ENCODE data around the gene SEC24C. TPM values are rescaled to one million over a fixed set of nuclear protein-coding genes. Genes with fewer than 3 reads are reported as not detected.

Gene SEC24C
- total RNA-seq, 1 donor from 2014 or later, result 42.2 TPM

DNA sequence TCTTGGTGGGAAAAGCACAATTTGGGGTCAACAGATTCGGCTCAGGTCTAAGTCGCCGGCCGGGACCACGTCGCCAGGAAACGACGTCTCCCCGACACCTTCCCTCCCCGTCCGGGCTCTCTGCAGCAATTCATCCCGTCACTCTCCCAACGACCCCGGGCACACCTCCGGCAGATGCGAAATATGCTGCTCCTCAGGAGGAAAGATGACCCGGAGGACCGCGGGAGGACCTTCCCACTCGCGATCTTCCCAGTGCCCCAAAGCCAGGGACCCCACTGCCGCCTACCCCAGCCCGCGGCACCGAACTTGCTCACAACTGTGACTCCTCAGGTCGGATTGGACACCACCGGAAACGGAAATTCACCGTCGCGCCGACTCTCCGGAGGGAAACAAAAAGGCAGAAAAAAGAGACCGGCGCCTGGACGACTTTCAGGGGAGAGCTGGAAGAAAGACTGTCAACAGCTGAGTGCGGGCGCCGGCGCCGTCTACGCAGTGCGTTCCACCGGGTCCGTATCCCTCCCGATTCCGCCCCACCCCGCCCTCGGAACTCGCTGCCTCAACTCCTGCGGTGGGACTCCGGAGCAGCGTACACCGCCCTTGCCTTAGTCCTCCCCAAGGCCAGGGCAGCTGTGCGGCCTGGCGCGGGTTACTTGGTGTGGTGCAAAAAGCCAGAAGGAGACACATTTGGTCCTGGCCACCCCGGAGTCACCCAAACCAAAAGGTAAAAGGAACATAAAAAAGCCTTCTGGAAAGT is 13.8 kb upstream of the SEC24C start:
- Histone ChIP-seq H3K4me1 (peaks cover 67% of the 10 kb centered on the region), H3K4me3 (peak overlapping the region; percentile 97), H3K27me3 (ENCODE audit: low read depth) (no peaks in the 10 kb centered on the region), H3K27ac (replicated peaks) (peak overlapping the region; percentile 97), H3K36me3 (peaks cover 51% of the 10 kb centered on the region), H3K9me3 (replicated peaks) (no peaks in the 10 kb centered on the region)
- intact Hi-C loops (cut with micrococcal nuclease), result no loop called here
- TF ChIP-seq, protein P1, sequence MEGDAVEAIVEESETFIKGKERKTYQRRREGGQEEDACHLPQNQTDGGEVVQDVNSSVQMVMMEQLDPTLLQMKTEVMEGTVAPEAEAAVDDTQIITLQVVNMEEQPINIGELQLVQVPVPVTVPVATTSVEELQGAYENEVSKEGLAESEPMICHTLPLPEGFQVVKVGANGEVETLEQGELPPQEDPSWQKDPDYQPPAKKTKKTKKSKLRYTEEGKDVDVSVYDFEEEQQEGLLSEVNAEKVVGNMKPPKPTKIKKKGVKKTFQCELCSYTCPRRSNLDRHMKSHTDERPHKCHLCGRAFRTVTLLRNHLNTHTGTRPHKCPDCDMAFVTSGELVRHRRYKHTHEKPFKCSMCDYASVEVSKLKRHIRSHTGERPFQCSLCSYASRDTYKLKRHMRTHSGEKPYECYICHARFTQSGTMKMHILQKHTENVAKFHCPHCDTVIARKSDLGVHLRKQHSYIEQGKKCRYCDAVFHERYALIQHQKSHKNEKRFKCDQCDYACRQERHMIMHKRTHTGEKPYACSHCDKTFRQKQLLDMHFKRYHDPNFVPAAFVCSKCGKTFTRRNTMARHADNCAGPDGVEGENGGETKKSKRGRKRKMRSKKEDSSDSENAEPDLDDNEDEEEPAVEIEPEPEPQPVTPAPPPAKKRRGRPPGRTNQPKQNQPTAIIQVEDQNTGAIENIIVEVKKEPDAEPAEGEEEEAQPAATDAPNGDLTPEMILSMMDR (IDR thresholded peaks at IDR 0.05; ENCODE audit: borderline replicate concordance), result no peak
- peak; percentile 85 for DNase-seq

DNA sequence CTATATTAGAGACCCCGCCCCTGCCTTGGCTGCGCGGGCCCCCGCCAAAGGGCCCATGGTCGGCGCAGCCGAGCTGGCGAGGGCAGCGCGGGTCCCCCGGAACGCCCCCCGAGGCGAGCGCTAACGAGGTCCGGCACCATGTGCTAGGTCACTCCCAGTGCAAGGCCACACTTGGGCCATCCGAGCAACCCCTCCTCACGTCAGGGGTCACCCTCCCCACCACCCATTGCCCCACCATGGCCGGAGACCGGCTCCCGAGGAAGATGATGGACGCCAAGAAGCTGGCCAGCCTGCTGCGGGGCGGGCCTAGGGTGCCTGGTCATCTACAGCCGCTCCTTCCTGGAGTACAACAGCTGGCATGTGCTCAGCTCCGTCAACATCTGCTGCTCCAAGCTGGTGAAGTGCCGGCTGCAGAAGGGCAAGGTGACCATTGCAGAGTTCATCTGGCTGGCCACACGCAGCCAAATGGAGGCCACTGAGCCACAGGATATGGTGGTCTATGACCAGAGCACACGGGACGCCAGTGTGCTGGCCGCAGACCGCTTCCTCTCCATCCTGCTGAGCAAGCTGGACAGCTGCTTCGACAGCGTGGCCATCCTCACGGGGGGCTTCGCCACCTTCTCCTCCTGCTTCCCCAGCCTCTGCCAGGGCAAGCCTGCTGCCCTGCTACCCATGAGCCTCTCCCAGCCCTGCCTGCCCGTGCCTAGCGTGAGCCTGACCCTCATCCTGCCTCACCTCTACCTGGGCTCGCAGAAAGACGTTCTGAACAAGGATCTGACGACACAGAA is 12.4 kb upstream of the SEC24C start:
- Histone ChIP-seq H3K4me1 (peaks cover 73% of the 10 kb centered on the region), H3K36me3 (peaks cover 49% of the 10 kb centered on the region), H3K9me3 (replicated peaks) (no peaks in the 10 kb centered on the region), H3K4me3 (peak overlapping the region; percentile 97), H3K27me3 (ENCODE audit: low read depth) (no peaks in the 10 kb centered on the region), H3K27ac (replicated peaks) (peak overlapping the region; percentile 97)
- intact Hi-C loops (cut with micrococcal nuclease), result no loop called here
- TF ChIP-seq, protein P1 (IDR thresholded peaks at IDR 0.05; ENCODE audit: borderline replicate concordance), result no peak
- DNase-seq, result no peak

DNA sequence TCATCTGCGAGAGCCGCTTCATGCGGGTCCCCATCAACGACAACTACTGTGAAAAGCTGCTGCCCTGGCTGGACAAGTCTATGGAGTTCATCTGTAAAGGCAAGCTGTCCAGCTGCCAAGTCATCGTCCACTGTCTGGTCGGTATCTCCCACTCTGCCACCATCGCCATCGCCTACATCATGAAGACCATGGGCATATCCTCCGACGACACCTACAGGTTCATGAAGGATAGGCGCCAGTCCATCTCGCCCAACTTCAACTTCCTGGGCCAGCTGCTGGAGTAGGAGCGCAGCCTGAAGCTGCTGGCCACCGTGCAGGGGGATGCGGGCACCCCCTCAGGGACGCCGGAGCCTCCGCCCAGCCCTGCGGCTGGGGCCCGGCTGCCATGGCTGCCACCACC is 11.7 kb upstream of the SEC24C start:
- H3K4me1 ChIP-seq, result peaks cover 73% of the 10 kb centered on the region
- H3K9me3 ChIP-seq (replicated peaks), result no peaks in the 10 kb centered on the region
- TF ChIP-seq, protein P1 (IDR thresholded peaks at IDR 0.05; ENCODE audit: borderline replicate concordance), result no peak
- no peak for DNase-seq
- no peaks in the 10 kb centered on the region for H3K27me3 ChIP-seq (ENCODE audit: low read depth)
- H3K36me3 ChIP-seq, result peaks cover 49% of the 10 kb centered on the region
- no peak overlapping the region for H3K27ac ChIP-seq (replicated peaks)
- peak overlapping the region; percentile 97 for H3K4me3 ChIP-seq
- intact Hi-C loops (cut with micrococcal nuclease), result no loop called here

DNA sequence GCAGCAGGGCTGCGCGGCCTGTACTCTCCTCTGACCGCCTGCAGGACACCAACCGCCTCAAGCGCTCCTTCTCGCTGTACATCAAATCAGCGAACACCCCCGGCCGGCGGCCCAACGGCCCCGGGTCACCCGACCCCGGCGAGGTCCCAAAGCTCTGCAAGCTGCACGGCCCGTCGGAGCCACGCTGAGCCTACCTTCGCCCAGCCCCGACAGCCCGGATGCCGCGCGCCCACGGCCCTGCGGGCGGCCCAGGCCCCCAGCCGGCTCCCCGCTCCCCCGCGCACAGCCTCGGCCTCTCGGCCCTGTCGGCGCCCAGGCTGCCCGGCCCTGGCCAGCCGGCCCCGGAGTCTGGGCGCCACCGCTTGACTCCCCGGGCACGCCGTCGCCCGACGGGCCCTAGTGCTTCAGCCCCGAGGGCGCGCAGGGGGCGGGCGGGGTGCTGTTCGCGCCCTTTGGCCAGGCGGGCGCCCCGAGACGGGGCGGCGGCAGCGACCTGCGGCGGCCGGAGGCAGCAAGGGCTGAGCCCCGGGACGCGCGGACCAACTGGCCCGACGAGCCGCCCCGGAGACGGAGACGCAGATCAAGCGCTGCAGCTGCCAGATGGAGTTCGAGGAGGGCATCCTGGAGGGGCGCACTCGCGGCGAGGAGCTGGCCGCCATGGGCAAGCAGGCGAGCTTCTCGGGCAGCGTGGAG is 11.1 kb upstream of the SEC24C start:
- Histone ChIP-seq H3K27ac (replicated peaks) (peak overlapping the region; percentile 50), H3K4me1 (peaks cover 73% of the 10 kb centered on the region), H3K9me3 (replicated peaks) (no peaks in the 10 kb centered on the region), H3K4me3 (peak overlapping the region; percentile 42), H3K27me3 (ENCODE audit: low read depth) (no peaks in the 10 kb centered on the region), H3K36me3 (peaks cover 47% of the 10 kb centered on the region)
- no peak for DNase-seq
- intact Hi-C loops (cut with micrococcal nuclease), result no loop called here
- TF ChIP-seq, protein P1 (IDR thresholded peaks at IDR 0.05; ENCODE audit: borderline replicate concordance), result no peak

DNA sequence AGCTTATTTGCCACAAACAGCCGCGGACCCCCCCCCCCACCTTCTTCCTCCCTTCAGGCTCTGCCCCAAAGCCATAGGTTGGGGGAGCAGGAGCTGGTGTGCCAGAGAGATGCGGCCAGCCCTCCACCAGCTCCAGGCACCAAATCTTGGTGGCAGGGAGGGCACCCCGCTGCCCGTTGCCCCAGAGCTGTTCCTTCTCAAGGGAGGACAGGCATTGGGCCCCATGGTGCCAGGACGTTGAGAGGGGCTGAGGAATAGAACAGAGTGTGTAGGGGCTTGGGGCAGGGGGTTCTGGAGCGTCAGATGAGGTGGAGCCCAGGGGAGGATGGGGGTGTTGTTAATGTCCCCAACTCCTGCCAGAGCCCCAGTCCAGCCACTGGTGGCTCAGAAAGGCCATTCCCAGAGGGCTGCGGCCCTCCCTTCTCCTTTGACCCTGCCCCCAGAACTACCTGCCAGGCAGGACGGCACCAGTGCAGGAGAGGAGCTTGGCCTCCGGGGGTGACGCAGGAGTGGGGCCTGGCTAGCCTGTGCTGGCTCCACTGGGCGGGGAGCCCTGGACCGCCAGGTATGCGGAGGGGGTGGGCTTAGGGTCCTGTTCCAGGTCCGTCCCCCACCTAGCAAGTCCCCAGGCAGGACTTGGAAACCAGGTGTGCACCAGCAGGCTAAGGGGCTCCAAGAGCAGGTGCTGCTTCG is 10.0 kb upstream of the SEC24C start:
- peaks cover 45% of the 10 kb centered on the region for H3K36me3 ChIP-seq
- intact Hi-C loops (cut with micrococcal nuclease), result no loop called here

More for the DNA sequence above, 10.0 kb upstream of the SEC24C start:
- H3K27me3 ChIP-seq (ENCODE audit: low read depth), result no peaks in the 10 kb centered on the region
- no peak for DNase-seq
- H3K4me1 ChIP-seq, result peaks cover 62% of the 10 kb centered on the region
- H3K9me3 ChIP-seq (replicated peaks), result no peaks in the 10 kb centered on the region
- H3K27ac ChIP-seq (replicated peaks), result peak overlapping the region; percentile 50
- H3K4me3 ChIP-seq, result peak overlapping the region; percentile 42
- TF ChIP-seq, protein P1 (IDR thresholded peaks at IDR 0.05; ENCODE audit: borderline replicate concordance), result no peak

Data from left ventricle myocardium inferior (tissue), 1 donor.